ENCODE measurements around the gene TMEM51.

DNA sequence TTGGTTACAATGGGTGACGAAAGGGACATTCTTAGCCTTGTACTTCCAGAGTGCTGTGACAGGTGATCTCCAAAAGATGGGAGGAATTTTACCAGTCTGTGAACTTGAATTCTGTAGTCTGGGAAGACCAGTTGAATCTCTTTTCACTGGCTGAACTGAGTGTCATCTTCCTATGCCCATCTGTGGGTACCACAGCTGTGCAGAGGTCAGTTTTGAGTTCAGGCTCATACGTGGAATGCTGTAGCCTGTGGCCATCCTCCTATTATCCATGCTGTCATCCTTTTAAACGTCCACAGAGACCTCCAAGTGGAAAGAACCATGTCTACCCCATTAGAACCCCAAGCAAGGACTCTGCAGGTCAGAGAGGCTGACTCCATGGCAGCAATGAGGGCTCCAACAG, 32.1 kb downstream of the TMEM51 start:
- TF ChIP-seq, protein P1, sequence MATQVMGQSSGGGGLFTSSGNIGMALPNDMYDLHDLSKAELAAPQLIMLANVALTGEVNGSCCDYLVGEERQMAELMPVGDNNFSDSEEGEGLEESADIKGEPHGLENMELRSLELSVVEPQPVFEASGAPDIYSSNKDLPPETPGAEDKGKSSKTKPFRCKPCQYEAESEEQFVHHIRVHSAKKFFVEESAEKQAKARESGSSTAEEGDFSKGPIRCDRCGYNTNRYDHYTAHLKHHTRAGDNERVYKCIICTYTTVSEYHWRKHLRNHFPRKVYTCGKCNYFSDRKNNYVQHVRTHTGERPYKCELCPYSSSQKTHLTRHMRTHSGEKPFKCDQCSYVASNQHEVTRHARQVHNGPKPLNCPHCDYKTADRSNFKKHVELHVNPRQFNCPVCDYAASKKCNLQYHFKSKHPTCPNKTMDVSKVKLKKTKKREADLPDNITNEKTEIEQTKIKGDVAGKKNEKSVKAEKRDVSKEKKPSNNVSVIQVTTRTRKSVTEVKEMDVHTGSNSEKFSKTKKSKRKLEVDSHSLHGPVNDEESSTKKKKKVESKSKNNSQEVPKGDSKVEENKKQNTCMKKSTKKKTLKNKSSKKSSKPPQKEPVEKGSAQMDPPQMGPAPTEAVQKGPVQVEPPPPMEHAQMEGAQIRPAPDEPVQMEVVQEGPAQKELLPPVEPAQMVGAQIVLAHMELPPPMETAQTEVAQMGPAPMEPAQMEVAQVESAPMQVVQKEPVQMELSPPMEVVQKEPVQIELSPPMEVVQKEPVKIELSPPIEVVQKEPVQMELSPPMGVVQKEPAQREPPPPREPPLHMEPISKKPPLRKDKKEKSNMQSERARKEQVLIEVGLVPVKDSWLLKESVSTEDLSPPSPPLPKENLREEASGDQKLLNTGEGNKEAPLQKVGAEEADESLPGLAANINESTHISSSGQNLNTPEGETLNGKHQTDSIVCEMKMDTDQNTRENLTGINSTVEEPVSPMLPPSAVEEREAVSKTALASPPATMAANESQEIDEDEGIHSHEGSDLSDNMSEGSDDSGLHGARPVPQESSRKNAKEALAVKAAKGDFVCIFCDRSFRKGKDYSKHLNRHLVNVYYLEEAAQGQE (IDR thresholded peaks at IDR 0.05; ENCODE audit: borderline replicate concordance) = no peak
- TF ChIP-seq, protein P2, sequence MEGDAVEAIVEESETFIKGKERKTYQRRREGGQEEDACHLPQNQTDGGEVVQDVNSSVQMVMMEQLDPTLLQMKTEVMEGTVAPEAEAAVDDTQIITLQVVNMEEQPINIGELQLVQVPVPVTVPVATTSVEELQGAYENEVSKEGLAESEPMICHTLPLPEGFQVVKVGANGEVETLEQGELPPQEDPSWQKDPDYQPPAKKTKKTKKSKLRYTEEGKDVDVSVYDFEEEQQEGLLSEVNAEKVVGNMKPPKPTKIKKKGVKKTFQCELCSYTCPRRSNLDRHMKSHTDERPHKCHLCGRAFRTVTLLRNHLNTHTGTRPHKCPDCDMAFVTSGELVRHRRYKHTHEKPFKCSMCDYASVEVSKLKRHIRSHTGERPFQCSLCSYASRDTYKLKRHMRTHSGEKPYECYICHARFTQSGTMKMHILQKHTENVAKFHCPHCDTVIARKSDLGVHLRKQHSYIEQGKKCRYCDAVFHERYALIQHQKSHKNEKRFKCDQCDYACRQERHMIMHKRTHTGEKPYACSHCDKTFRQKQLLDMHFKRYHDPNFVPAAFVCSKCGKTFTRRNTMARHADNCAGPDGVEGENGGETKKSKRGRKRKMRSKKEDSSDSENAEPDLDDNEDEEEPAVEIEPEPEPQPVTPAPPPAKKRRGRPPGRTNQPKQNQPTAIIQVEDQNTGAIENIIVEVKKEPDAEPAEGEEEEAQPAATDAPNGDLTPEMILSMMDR (IDR thresholded peaks at IDR 0.05; ENCODE audit: poor library complexity, severe bottlenecking) = no peak
- TF ChIP-seq EP300 (conservative IDR thresholded peaks at IDR 0.05; ENCODE audit: poor library complexity, severe bottlenecking) (no peak), SMC3 (conservative IDR thresholded peaks at IDR 0.05; ENCODE audit: poor library complexity) (no peak), TAF1 (IDR thresholded peaks at IDR 0.05; ENCODE audit: low read depth) (no peak), EZH2 (IDR thresholded peaks at IDR 0.05; ENCODE audit: borderline replicate concordance, insufficient read depth, low read length, poor library complexity, severe bottlenecking) (no peak), POLR2AphosphoS5 (IDR thresholded peaks at IDR 0.05) (no peak), RAD21 (conservative IDR thresholded peaks at IDR 0.05) (no peak), MXI1 (conservative IDR thresholded peaks at IDR 0.05; ENCODE audit: poor library complexity, severe bottlenecking) (no peak)
